ENCODE measurements around the gene DCP2.
A peak's percentile ranks its signal among the peaks of the same experiment; 100 is the strongest.

The DCP2 gene

DNA sequence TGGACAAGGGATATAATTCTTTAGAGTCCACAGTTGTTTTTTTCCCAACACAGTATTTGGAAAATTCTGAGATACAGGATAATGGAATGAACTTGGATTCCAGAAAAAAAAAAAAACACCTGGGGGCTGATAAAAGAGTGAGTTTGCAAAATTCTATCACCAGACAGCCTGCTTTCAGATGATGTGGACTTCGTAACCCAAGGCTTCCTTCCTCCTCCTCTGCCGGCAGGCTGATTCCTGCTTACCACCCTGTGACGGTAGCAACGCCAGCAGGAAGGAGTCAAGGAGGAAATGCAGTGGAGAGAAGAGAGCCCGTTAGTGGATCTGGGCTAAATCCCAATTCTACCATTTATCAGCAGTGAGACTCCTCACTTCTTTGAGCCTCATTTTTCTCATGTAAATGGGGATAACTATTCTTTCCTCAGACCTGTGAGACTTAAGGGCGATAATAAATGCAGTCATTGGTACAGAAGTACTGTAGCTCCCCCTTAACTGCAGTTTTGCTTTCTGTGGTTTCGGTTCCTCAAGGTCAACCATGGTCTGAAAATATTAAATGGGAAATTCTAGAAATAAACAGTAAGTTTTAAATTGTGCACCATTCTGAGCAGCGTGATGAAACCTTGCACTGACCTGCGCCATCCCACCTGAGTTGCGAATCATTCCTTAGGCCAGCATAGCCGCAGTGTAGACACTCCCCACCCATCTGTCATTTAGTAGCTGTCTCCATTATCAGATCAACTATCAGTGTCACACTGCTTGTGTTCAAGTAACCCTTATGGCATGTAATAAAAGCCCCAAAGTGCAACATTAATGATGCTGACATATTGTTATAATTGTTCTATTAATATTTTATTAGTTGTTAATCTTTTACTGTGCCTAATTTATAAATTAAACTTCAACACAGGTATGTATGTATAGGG is 71.4 kb downstream of the DCP2 start:
- no peak for DNase-seq (ENCODE audit: low spot score)

GRCh38 chr5:113048931-113049330 is 72.3 kb downstream of the DCP2 start:
- DNase-seq (ENCODE audit: low spot score) = no peak

- peak; percentile 65 for DNase-seq (ENCODE audit: low spot score)
These were observed 74.3 kb downstream of the DCP2 start for GRCh38 chr5:113050721-113051382.

DNA sequence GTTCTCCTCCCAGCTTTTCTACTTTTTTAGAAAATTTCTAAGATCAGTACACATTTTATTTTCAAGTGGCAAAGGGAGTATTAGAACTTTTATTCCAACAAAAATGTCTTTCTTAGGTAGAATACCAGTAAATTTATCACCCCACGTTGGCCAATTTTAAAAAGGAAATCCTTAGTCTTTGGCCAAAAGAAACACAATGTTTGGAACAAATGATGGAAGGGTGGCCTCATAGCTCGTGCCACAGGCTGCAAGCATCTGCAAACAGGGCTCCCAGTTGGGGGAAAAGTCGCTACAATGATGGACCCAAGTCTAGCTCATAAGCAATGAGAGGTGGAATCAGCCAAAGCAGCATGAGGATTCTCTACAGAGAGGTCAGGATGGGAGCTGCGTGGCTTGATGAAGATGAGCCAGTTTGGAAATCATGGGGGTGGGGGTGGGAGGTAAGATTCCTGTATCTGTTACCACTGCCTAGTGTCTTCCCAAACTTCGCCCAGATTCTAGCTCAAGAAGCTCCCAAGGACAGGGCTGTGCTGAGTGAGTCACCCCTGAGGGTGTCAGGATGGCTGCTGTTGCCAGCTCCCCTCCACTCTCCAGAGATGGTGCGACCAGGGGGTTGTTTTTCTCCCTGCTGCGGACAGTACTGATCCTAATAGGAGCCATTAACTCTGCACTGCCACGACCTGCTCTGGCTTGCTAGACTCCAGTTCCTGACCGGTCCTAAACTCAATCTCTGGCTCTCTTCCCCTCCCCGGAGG is 75.6 kb downstream of the DCP2 start:
- DNase-seq (ENCODE audit: low spot score) = peak; percentile 25

- peak; percentile 47 for DNase-seq (ENCODE audit: low spot score)
These were observed 77.0 kb downstream of the DCP2 start for GRCh38 chr5:113053511-113053995.

DNA sequence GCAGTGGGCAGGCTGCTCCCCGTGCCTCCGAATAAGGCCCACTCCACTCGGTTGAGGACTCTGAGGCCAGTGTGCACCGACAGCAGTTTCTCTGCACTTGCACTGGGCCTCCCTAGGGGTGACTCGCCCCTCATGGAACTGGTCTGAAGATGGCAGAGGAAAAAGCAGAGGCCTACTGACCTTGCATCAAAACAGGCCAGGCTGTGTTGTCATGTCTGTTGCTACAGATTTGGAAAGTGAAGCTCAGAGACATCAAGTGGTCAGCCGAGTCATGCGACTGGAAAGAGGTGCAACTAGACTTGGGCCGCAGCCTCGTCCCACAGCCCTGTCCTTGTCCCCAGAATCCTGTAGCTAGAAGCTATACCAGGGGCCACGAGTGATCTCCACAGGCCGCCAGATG is 78.3 kb downstream of the DCP2 start:
- no peak for DNase-seq (ENCODE audit: low spot score)

GRCh38 chr5:113056988-113057387 is 80.4 kb downstream of the DCP2 start:
- no peak for DNase-seq (ENCODE audit: low spot score)

DNA sequence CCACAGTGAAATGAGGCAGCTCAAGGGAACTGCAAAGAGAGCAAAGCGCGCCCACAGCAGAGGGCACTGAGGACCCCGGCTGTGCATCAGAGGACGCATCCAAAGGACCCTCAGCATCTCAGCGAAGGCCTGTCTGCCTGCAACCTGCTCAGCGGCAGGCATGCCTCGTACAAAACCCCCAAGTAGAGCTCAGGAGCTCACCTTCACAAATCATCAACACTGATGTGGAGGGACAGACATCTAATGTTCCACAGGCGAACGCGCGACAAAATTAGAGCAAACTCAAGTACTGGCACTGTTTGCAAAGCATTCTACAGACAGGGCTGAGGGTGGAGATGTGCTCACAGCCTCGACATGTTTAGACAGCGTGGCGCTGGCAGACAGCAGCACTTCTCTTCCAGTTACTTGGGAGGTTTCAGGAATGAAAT is 81.0 kb downstream of the DCP2 start:
- no peak for DNase-seq (ENCODE audit: low spot score)

DNA sequence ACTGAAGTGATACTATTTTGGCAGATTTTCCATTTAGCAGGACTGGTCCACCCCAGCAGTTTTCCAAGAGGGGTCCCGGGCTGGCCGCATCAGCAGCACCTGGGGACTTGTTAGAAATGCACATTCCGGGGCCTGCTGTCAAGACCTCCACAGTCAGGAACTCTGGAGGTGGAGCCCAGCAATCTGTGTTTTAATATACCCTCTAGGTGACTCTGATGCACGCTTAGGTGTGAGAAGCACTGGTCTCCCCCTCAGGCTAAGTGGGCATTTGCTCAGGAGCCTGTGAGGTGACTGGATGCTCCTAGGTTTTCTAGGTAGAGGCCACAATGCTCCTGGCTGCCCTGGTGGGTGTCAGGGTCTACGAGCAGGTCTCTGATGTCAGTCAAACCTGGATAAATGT is 81.7 kb downstream of the DCP2 start:
- DNase-seq (ENCODE audit: low spot score) = no peak

DNA sequence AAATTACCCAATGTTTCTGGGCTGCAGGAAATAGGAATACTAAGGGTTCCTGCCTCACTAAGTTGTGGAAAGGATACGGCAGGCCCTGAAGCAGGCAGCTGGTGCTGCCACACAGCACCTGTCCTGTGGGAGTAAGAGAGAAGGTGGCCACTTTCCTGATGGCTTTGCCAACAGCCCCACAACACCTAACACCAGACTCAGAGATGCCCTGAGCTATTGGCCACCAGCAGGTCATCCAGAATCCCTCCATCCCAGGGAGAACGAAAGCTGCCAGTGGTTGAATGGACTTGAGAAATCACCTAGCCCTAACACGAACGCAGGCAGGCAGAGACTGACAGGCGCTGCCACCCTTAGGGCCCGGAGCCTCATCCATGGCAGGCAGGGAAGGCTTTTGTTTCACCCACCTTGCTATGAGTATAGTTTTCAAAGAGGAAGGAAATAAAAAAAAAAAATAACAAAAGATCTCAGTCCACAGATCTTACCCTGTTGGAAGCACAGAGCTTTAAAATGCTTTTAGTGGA is 82.2 kb downstream of the DCP2 start:
- no peak for DNase-seq (ENCODE audit: low spot score)

DNA sequence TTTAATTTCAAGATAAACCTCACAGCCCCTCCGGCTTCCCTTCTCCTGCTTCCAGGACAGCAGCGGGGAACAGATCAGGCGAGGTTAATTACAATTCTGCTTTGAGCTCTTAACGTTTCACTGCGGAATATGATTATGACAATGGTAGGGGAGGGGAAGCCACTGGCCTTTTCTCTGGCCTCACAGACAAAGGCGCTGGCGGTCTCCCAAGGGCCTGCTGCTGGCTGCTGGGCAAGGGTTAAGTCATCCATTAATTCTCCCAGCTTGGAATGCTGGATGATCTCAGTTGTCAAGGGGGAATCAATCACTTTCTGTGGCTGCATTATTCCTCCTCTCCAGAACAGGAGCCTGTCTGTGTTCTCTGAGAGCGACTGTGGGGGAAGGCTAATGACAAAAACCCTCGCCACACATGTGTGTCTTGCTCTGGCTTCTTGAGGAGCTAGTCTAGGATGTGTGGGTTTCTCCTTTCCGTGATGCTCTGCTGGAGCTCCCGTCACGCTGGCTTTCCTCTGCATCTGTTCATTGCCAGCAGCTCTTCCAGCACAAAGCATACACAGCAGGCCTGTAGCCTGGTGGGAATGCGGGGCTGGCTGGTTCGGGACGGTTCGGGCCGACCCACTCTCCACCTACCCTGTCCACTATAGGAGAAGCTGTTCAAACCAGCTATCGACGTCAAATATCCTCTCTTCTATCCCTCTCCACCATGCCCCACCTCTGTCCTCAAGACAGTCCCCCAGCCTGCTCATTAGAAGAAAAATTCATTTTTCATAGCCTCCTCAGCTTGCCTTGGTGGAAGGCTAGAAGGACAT is 82.8 kb downstream of the DCP2 start:
- DNase-seq (ENCODE audit: low spot score) = peak; percentile 22

GRCh38 chr5:113060408-113061025 is 83.9 kb downstream of the DCP2 start:
- no peak for DNase-seq (ENCODE audit: low spot score)

DNA sequence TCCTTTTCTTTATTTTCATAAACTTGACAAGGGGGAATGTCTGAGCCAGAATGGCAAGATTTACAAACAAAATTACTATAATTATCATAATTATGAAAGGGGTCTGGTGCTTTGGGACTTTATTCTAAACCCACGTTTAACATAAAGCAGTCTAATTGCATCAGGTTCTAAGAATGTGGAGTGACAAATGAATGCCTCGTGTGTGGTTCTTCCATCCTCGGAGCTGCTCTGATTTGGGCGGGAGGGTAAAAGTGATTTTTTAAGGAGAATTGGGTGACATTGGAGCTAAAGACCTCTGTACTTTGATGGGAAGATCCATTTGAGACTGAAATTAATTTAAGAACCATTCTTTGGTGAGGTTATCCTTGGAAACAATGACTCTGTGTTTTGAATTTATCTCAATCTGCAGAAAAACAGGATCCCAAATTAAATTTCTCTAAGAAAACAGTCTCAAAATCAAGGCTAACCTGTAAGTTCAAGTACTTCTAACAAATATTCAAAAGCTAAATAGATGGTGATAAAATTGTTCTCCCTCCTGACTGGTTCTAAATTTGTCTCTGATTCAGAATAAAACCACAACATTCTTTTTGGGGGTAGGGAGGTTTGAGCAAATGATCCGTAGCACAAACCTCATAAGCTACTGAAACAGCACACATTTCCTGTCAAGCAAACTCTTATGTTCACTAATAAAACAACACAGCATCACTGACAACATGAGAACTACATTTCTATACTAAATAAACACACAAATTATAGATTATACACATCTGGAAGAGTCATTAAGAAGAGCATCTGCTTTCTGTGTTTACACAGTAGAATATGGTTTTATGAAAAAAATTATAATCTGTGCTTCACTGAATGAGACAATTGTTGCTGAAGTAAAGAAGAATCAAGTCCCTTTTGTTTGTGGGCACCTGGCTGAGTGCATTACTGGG is 85.5 kb downstream of the DCP2 start:
- peak; percentile 59 for DNase-seq (ENCODE audit: low spot score)

DNA sequence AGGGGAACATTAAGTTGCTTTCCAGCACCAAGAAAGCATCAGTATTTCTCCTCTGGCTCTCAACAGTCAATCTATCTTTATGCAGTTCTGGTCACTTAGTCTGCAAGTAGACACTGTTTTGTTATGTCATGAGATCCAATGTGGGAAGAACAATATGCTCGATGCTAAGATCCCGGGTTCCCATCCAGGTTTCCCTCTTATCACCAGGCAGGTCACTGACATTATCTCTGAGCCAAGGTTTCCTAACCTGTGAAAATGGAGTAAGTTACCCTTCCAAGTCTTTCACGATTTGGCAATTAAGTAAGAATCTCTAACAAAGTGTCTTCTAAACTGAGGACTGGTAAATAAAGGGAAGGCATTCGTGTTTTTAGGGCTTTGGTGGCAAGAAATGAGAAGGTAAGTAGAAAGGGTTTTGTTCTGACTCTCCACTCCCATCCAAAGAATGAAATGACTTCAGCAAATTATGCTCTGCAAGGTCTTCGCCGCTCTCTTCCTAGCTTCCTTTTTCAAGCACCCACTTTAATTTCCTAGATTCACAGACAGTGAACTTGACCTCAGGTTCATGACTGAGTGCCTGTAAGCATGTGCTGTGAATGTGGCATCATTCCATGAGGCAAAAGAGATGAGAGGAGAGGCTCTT is 86.4 kb downstream of the DCP2 start:
- no peak for DNase-seq (ENCODE audit: low spot score)

- DNase-seq (ENCODE audit: low spot score) = no peak
These were observed 87.3 kb downstream of the DCP2 start for GRCh38 chr5:113063927-113064326.

DNA sequence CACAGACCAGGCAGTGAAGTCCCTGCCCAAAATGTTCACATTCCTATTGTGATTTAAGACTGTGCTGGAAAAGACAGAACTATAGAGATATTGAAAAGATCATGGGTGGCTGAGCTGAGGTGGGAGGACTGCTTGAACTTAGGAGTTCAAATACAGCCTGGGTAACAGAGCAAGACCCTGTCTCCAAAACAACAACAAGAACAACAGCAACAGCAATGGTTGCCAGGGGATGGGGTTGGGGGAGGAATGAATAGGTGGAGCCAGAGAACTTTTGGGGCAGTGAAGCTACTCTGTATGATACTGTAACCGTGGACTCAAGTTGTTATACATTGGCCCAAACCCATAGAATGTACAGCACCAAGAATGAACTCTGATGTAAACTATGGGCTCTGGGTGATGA is 88.2 kb downstream of the DCP2 start:
- DNase-seq (ENCODE audit: low spot score) = no peak

GRCh38 chr5:113065626-113066025 is 89.0 kb downstream of the DCP2 start:
- DNase-seq (ENCODE audit: low spot score) = no peak

GRCh38 chr5:113067635-113068344 is 91.2 kb downstream of the DCP2 start:
- DNase-seq (ENCODE audit: low spot score) = peak; percentile 82

DNA sequence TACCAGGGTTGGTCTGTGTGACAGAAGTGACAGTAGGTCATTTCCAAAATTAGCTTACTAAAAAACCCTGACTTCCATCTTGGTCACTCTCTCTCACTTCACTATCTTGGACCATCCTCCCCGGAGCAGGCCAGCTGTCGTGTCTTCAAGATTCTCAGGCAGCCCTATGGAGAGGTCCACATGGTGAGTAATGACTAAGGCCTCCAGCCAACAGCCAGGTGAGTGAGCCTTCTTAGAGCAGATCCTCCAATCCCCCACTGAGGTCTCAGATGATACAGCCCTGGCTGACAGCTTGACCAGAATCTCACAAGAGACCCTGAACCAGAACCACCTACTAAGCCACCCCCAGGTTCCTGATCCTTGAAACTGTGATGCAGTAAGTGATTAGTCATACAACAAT is 92.0 kb downstream of the DCP2 start:
- DNase-seq (ENCODE audit: low spot score) = no peak

All from AG08396 (cell line).